ENCODE measurements around the gene NDUFA11. TPM values are rescaled to one million over a fixed set of nuclear protein-coding genes. Genes with fewer than 3 reads are reported as not detected.

Gene NDUFA11
- total and polyA plus RNA-seq, 9 of the 15 experiments (the other 6 are each of a cell fraction or from before 2014, with no cell fraction given): 63.3 to 486 (median 274) TPM

DNA sequence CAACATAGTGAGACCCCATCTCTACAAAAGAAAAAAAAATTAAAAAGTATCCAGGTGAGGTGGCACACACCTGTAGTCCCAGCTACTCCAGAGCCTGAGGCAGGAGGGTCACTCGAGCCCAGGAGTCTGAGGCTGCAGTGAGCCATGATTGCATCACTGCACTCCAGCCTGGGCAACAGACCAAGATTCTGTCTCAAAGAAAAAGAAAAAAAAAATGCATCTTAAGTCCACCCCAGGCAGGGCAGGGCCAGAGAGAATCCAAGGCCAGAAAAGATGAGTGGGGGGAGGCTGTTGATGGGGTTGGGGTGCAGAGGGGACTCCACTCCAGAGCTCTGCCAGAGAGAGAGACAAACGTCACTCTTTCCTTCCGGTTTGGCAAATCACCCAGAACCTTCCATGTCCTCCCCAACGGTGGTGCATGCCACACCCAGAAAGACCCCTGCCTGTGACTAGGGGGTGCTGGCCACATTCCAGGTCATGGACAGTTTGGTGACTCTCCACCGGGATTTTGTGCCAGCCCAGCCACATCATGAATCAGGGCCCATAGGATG is 52.8 kb downstream of the NDUFA11 start (continued):
- TF ChIP-seq IRF9 (tag; IDR thresholded peaks at IDR 0.05): 0 out of 2 replicates have a peak, but pooled peaks have one; percentile 35
- no peak for TF ChIP-seq MBD1 (CRISPR knock-in tag; IDR thresholded peaks at IDR 0.05)
- TF ChIP-seq ZNF609 (CRISPR knock-in tag; IDR thresholded peaks at IDR 0.05; ENCODE audit: borderline replicate concordance): no peak
- TF ChIP-seq, protein P1, sequence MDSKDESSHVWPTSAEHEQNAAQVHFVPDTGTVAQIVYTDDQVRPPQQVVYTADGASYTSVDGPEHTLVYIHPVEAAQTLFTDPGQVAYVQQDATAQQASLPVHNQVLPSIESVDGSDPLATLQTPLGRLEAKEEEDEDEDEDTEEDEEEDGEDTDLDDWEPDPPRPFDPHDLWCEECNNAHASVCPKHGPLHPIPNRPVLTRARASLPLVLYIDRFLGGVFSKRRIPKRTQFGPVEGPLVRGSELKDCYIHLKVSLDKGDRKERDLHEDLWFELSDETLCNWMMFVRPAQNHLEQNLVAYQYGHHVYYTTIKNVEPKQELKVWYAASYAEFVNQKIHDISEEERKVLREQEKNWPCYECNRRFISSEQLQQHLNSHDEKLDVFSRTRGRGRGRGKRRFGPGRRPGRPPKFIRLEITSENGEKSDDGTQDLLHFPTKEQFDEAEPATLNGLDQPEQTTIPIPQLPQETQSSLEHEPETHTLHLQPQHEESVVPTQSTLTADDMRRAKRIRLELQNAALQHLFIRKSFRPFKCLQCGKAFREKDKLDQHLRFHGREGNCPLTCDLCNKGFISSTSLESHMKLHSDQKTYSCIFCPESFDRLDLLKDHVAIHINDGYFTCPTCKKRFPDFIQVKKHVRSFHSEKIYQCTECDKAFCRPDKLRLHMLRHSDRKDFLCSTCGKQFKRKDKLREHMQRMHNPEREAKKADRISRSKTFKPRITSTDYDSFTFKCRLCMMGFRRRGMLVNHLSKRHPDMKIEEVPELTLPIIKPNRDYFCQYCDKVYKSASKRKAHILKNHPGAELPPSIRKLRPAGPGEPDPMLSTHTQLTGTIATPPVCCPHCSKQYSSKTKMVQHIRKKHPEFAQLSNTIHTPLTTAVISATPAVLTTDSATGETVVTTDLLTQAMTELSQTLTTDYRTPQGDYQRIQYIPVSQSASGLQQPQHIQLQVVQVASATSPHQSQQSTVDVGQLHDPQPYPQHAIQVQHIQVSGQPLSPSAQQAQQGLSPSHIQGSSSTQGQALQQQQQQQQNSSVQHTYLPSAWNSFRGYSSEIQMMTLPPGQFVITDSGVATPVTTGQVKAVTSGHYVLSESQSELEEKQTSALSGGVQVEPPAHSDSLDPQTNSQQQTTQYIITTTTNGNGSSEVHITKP (IDR thresholded peaks at IDR 0.05; ENCODE audit: partially characterized antibody): no peak
- TF ChIP-seq JUND (IDR thresholded peaks at IDR 0.05; ENCODE audit: borderline replicate concordance, low read depth, low read length): peak; percentile 24; the same call in 1 of the 2 replicates
- no peak for TF ChIP-seq JUND (tag; IDR thresholded peaks at IDR 0.05; ENCODE audit: borderline replicate concordance, low read depth, low read length)
- no peak for TF ChIP-seq ARHGAP35 (IDR thresholded peaks at IDR 0.05; ENCODE audit: partially characterized antibody)
- TF ChIP-seq NFIC (IDR thresholded peaks at IDR 0.05): peak; percentile 45; the same call in 1 of the 2 replicates
- no peak for TF ChIP-seq GTF2B (IDR thresholded peaks at IDR 0.05; ENCODE audit: extremely low read depth, insufficient read length)
- no peak for TF ChIP-seq CBX5 (IDR thresholded peaks at IDR 0.05; ENCODE audit: borderline replicate concordance, low read depth)
- TF ChIP-seq NR1H2 (CRISPR knock-in tag; IDR thresholded peaks at IDR 0.05): no peak
- no peak for TF ChIP-seq RBM34 (IDR thresholded peaks at IDR 0.05; ENCODE audit: borderline replicate concordance, insufficient read depth, low read length)
- no peak for TF ChIP-seq SOX6 (IDR thresholded peaks at IDR 0.05)
- no peak for TF ChIP-seq E2F5 (CRISPR knock-in tag; IDR thresholded peaks at IDR 0.05)

Measured in K562 (cell line).